ENCODE measurements around the gene SLC2A9.

- no peak for TF ChIP-seq CTCF (IDR thresholded peaks at IDR 0.05; ENCODE audit: extremely low read depth in 1 of 2, insufficient read depth in 1 of 2, low read depth in 1 of 2, low read length in 2 of 2)
- TF ChIP-seq EZH2 (IDR thresholded peaks at IDR 0.05; ENCODE audit: borderline replicate concordance, low read depth, low read length, severe bottlenecking) = no peak
- no peak for TF ChIP-seq POLR2A (IDR thresholded peaks at IDR 0.05; ENCODE audit: low read depth, low read length)
- TF ChIP-seq POLR2AphosphoS5 (IDR thresholded peaks at IDR 0.05; ENCODE audit: insufficient read depth, low read depth, low read length) = no peak
- TF ChIP-seq MAX (IDR thresholded peaks at IDR 0.05; ENCODE audit: insufficient read depth, insufficient read length) = no peak
- no peak for TF ChIP-seq FOS (IDR thresholded peaks at IDR 0.05; ENCODE audit: borderline replicate concordance, insufficient read depth, low read length)
- TF ChIP-seq JUN (IDR thresholded peaks at IDR 0.05; ENCODE audit: borderline replicate concordance, insufficient read depth, insufficient read length, low read depth) = no peak
- no peak for TF ChIP-seq MYC (IDR thresholded peaks at IDR 0.05; ENCODE audit: low read depth, low read length)
Measured at GRCh38 chr4:9938933-9939332, 82.4 kb downstream of the SLC2A9 start.
